IPS-18c (cell line): ENCODE measurements around the gene ADM5.
"Not testable (repeated sequence)": the region's sequence is repeated elsewhere in the genome, so short reads cannot be mapped to it uniquely, and the experiment has no call there.

Experiments
- H3K4me3 ChIP-seq: 2 replicates; pipeline ENCODE4 v1.7.0; 2013; ENCODE audit warnings: low read depth, mild to moderate bottlenecking, low read length, moderate library complexity; ENCODE audit not compliant: insufficient read depth
- H3K9me3 ChIP-seq: one replicate; pipeline ENCODE4 v1.6.1; 2013; ENCODE audit warnings: mild to moderate bottlenecking, low read length, moderate library complexity; ENCODE audit not compliant: control insufficient read depth, insufficient read depth

The ADM5 gene

GRCh38 chr19:49713236-49713845, 23.9 kb downstream of the ADM5 start:
- no peaks in the 10 kb centered on the region for H3K9me3 ChIP-seq
- no peak overlapping the region for H3K4me3 ChIP-seq

GRCh38 chr19:49716154-49716553, 26.8 kb downstream of the ADM5 start:
- no peak overlapping the region for H3K4me3 ChIP-seq
- no peaks in the 10 kb centered on the region for H3K9me3 ChIP-seq

- no peaks in the 10 kb centered on the region for H3K9me3 ChIP-seq
- no peak overlapping the region for H3K4me3 ChIP-seq
Observed at GRCh38 chr19:49718511-49718910, 29.1 kb downstream of the ADM5 start.

GRCh38 chr19:49718991-49719390, 29.6 kb downstream of the ADM5 start:
- no peaks in the 10 kb centered on the region for H3K9me3 ChIP-seq

GRCh38 chr19:49719420-49719819, 30.0 kb downstream of the ADM5 start:
- H3K9me3 ChIP-seq: not testable (repeated sequence)

More at GRCh38 chr19:49718991-49719390, 29.6 kb downstream of the ADM5 start:
- H3K4me3 ChIP-seq: no peak overlapping the region

GRCh38 chr19:49727217-49728030, 38.0 kb downstream of the ADM5 start:
- Histone ChIP-seq H3K4me3 (no peak overlapping the region), H3K9me3 (no peaks in the 10 kb centered on the region)

More at GRCh38 chr19:49719420-49719819, 30.0 kb downstream of the ADM5 start:
- H3K4me3 ChIP-seq: not testable (repeated sequence)

- H3K4me3 ChIP-seq: no peak overlapping the region
- H3K9me3 ChIP-seq: no peaks in the 10 kb centered on the region
Observed at GRCh38 chr19:49730166-49730565, 40.8 kb downstream of the ADM5 start.

GRCh38 chr19:49738268-49738667, 48.9 kb downstream of the ADM5 start:
- Histone ChIP-seq H3K4me3 (no peak overlapping the region), H3K9me3 (no peaks in the 10 kb centered on the region)

- no peak overlapping the region for H3K4me3 ChIP-seq
- H3K9me3 ChIP-seq: no peaks in the 10 kb centered on the region
Observed at GRCh38 chr19:49739098-49739497, 49.7 kb downstream of the ADM5 start.

- H3K4me3 ChIP-seq: no peak overlapping the region
- H3K9me3 ChIP-seq: no peaks in the 10 kb centered on the region
Observed at GRCh38 chr19:49739933-49740332, 50.5 kb downstream of the ADM5 start.
